GM12878 (cell line): ENCODE results near the gene RBX1.

Experiments used
- ATF3 ChIP-seq: IDR thresholded peaks from 2 replicates; pipeline ENCODE4 v1.6.1; 2011; ENCODE audit warnings: low read depth, mild to moderate bottlenecking, low read length, moderate library complexity, borderline replicate concordance; ENCODE audit errors: extremely low read depth
- CBX3 ChIP-seq: fragments of 200-600 bp; sonication (generic); IDR thresholded peaks from 2 replicates; pipeline ENCODE4 v1.6.1; 2016; ENCODE audit warnings: low read depth, borderline replicate concordance
- CTCF ChIP-seq, 3 experiments: IDR thresholded peaks in 2 of 3; conservative IDR thresholded peaks in 1 of 3; 2 replicates each; pipeline ENCODE4 v1.5.1; 2011; ENCODE audit warnings: low read depth in 3 of 3, low read length in 3 of 3, mild to moderate bottlenecking in 3 of 3, control low read depth in 2 of 3, moderate library complexity in 2 of 3, inconsistent platforms in 1 of 3, mixed read lengths in 1 of 3; ENCODE audit not compliant: control insufficient read depth in 2 of 3, insufficient read depth in 1 of 3; ENCODE audit errors: extremely low read depth in 1 of 3
- EP300 ChIP-seq, 2 experiments: fragments of 150-350 bp in 1 of 2; IDR thresholded peaks; 2 replicates each; pipeline ENCODE4 v1.6.1; 2011 to 2012; ENCODE audit warnings: low read depth in 2 of 2, low read length in 2 of 2, borderline replicate concordance in 1 of 2, improper control_type of control experiment in 1 of 2, inconsistent platforms in 1 of 2; ENCODE audit not compliant: control insufficient read depth in 1 of 2
- GATAD2B ChIP-seq: fragments of 450-650 bp; conservative IDR thresholded peaks from 2 replicates; pipeline ENCODE4 v1.6.1; 2017; ENCODE audit warnings: low read depth, mild to moderate bottlenecking, moderate library complexity
- HDAC2 ChIP-seq: fragments of 200-600 bp; sonication (generic); IDR thresholded peaks from 2 replicates; pipeline ENCODE4 v1.6.1; 2017
- KAT2A ChIP-seq: conservative IDR thresholded peaks from 2 replicates; pipeline ENCODE4 v1.6.1; 2011; ENCODE audit warnings: low read depth, low read length; ENCODE audit not compliant: control insufficient read depth
- POLR2A ChIP-seq: IDR thresholded peaks from 2 replicates; pipeline ENCODE4 v1.6.1; 2011; ENCODE audit warnings: low read depth, mild to moderate bottlenecking, low read length
- RCOR1 ChIP-seq: conservative IDR thresholded peaks from 2 replicates; pipeline ENCODE4 v1.6.1; 2012; ENCODE audit warnings: low read depth, low read length, improper control_type of control experiment
- SMC3 ChIP-seq: IDR thresholded peaks from 2 replicates; pipeline ENCODE4 v1.6.1; 2011; ENCODE audit warnings: low read length, improper control_type of control experiment, borderline replicate concordance
- YBX1 ChIP-seq: fragments of 450-650 bp; IDR thresholded peaks from 2 replicates; pipeline ENCODE4 v1.6.1; 2016; ENCODE audit warnings: antibody characterized with exemption

GRCh38 chr22:41000040-41000565 is 48.9 kb downstream of the RBX1 start:
- TF ChIP-seq POLR2A (no peak), GATAD2B (no peak), KAT2A (no peak), SMC3 (no peak), YBX1 (no peak), RCOR1 (no peak), CBX3 (no peak), HDAC2 (no peak), ATF3 (no peak), EP300 (IDR thresholded peaks at IDR 0.05; ENCODE audit: borderline replicate concordance in 1 of 2, control insufficient read depth in 1 of 2, low read depth in 2 of 2, low read length in 2 of 2) (no peak), CTCF (IDR thresholded peaks at IDR 0.05 in 2 of 3, conservative IDR thresholded peaks at IDR 0.05 in 1 of 3; ENCODE audit: control insufficient read depth in 2 of 3, extremely low read depth in 1 of 3, insufficient read depth in 1 of 3, low read depth in 3 of 3, low read length in 3 of 3) (no peak)
